Lower lobe of right lung (tissue), 2 donors: Measurements from ENCODE around the gene MESP2. TPM values are rescaled to one million over a fixed set of nuclear protein-coding genes. Genes with fewer than 3 reads are reported as not detected.

ENCODE experiments used
- ATAC-seq, 2 donors: fragments of 200-7000 bp; cut with Tn5 transposase; one replicate each; pipeline ENCODE4 v1.9.1; 2020 to 2022; ENCODE audit warnings: mild to moderate bottlenecking in 2 of 2, moderate library complexity in 2 of 2
- DNase-seq: peaks from one replicate; pipeline ENCODE4 v3.0.0-alpha.2; 2020
- H3K27ac ChIP-seq: fragments of 200-600 bp; one replicate; pipeline ENCODE4 v1.8.0; 2022
- H3K27me3 ChIP-seq: fragments of 200-600 bp; one replicate; pipeline ENCODE4 v1.8.0; 2022; ENCODE audit warnings: low read depth
- H3K36me3 ChIP-seq: fragments of 200-600 bp; one replicate; pipeline ENCODE4 v1.8.0; 2022; ENCODE audit warnings: mild to moderate bottlenecking
- H3K4me1 ChIP-seq: fragments of 200-600 bp; one replicate; pipeline ENCODE4 v1.8.0; 2022
- H3K4me3 ChIP-seq: fragments of 200-600 bp; one replicate; pipeline ENCODE4 v1.8.0; 2022; ENCODE audit warnings: mild to moderate bottlenecking
- H3K9me3 ChIP-seq: fragments of 200-600 bp; one replicate; pipeline ENCODE4 v1.8.0; 2022
- CTCF ChIP-seq: fragments of 200-600 bp; IDR thresholded peaks from one replicate; pipeline ENCODE4 v1.8.0; 2022; ENCODE audit warnings: antibody characterized with exemption, mild to moderate bottlenecking
- intact Hi-C: fragments of 100-400 bp; cut with DNase I; formaldehyde crosslinking; loops from one replicate; pipeline ENCODE4 v1.11.0; 2022
- total RNA-seq: library from RNA; stranded (reverse); fragmentation: NEBNext Ultra II Directional; extraction: Animal tissue kit (Norgen Biotek cat#: 25700); gene quantifications from one replicate; pipeline ENCODE4 v1.2.1, GENCODE V29; 2021
- donor health status: DM: no; HTN: yes; CAD: no; lungs with severe emphysema.

MESP2 gene
- total RNA-seq, 1 donor from 2014 or later = not detected

- DNase-seq = peak; percentile 42
- no peak for TF ChIP-seq CTCF
- no peaks in the 10 kb centered on the region for H3K27me3 ChIP-seq
- no peak overlapping the region for H3K27ac ChIP-seq
- intact Hi-C loops = no loop called here
- H3K4me3 ChIP-seq = no peak overlapping the region
- H3K36me3 ChIP-seq = peaks cover 28% of the 10 kb centered on the region
- no peaks in the 10 kb centered on the region for H3K9me3 ChIP-seq
- ATAC-seq = peak in 1 of 2 donors; percentile 3
- no peaks in the 10 kb centered on the region for H3K4me1 ChIP-seq
Observed at GRCh38 chr15:89803941-89804800, 28.0 kb downstream of the MESP2 start.

GRCh38 chr15:89805241-89806209 lies 29.4 kb downstream of the MESP2 start:
- DNase-seq (peak; percentile 28), ATAC-seq (no peak)
- no peak overlapping the region for H3K27ac ChIP-seq
- no peak overlapping the region for H3K4me3 ChIP-seq
- no peaks in the 10 kb centered on the region for H3K27me3 ChIP-seq
- H3K36me3 ChIP-seq = peaks cover 24% of the 10 kb centered on the region
- H3K4me1 ChIP-seq = no peaks in the 10 kb centered on the region
- intact Hi-C loops = no loop called here
- no peaks in the 10 kb centered on the region for H3K9me3 ChIP-seq
- no peak for TF ChIP-seq CTCF

- intact Hi-C loops = no loop called here
- ATAC-seq = no peak
- H3K36me3 ChIP-seq = peaks cover 17% of the 10 kb centered on the region
- H3K4me3 ChIP-seq = no peak overlapping the region
- H3K9me3 ChIP-seq = no peaks in the 10 kb centered on the region
- TF ChIP-seq CTCF = no peak
- H3K27me3 ChIP-seq = no peaks in the 10 kb centered on the region
- no peak overlapping the region for H3K27ac ChIP-seq
- H3K4me1 ChIP-seq = no peaks in the 10 kb centered on the region
- DNase-seq = peak; percentile 20
Observed at GRCh38 chr15:89806210-89806558, 30.1 kb downstream of the MESP2 start.

GRCh38 chr15:89806559-89807550 lies 30.7 kb downstream of the MESP2 start:
- no peak overlapping the region for H3K27ac ChIP-seq
- no peak for TF ChIP-seq CTCF
- intact Hi-C loops = no loop called here

More at GRCh38 chr15:89806559-89807550, 30.7 kb downstream of the MESP2 start:
- DNase-seq (peak; percentile 14), ATAC-seq (no peak)
- peaks cover 4% of the 10 kb centered on the region for H3K4me1 ChIP-seq
- no peaks in the 10 kb centered on the region for H3K9me3 ChIP-seq
- H3K4me3 ChIP-seq = no peak overlapping the region
- no peaks in the 10 kb centered on the region for H3K27me3 ChIP-seq
- H3K36me3 ChIP-seq = peaks cover 11% of the 10 kb centered on the region
